OCI-LY1 (cell line): ENCODE data around the gene OR10J1.
"Not testable (repeated sequence)": the region's sequence is repeated elsewhere in the genome, so short reads cannot be mapped to it uniquely, and the experiment has no call there.

ENCODE experiments used
- H2AFZ ChIP-seq: fragments of 200-600 bp; sonication (generic), shearing (Covaris generic); 2 replicates; pipeline ENCODE4 v1.6.0; 2014; ENCODE audit warnings: antibody characterized with exemption, mild to moderate bottlenecking, low read length
- H3F3A ChIP-seq: fragments of 200-600 bp; sonication (generic), shearing (Covaris generic); 2 replicates; pipeline ENCODE4 v1.6.0; 2014; ENCODE audit warnings: mild to moderate bottlenecking, antibody characterized with exemption, low read length, moderate library complexity; ENCODE audit not compliant: insufficient read depth
- H3K27ac ChIP-seq: fragments of 200-600 bp; sonication (generic); 2 replicates; pipeline ENCODE4 v1.5.1; 2014; ENCODE audit warnings: low read length, mixed run types, mild to moderate bottlenecking, low read depth; ENCODE audit not compliant: poor library complexity, severe bottlenecking
- H3K27me3 ChIP-seq: fragments of 200-600 bp; sonication (generic); 2 replicates; pipeline ENCODE4 v1.6.0; 2014; ENCODE audit warnings: antibody characterized with exemption, mild to moderate bottlenecking, low read length, moderate library complexity; ENCODE audit not compliant: insufficient read depth
- H3K36me3 ChIP-seq: fragments of 200-600 bp; sonication (generic); 2 replicates; pipeline ENCODE4 v1.6.1; 2014; ENCODE audit warnings: mild to moderate bottlenecking, antibody characterized with exemption, low read length, moderate library complexity, mixed read lengths; ENCODE audit not compliant: insufficient read depth
- H3K4me1 ChIP-seq: fragments of 200-600 bp; sonication (generic); 2 replicates; pipeline ENCODE4 v1.5.1; 2014; ENCODE audit warnings: mild to moderate bottlenecking, low read length, moderate library complexity; ENCODE audit not compliant: insufficient read depth, severe bottlenecking
- H3K4me2 ChIP-seq: fragments of 200-600 bp; sonication (generic), shearing (Covaris generic); 2 replicates; pipeline ENCODE4 v1.6.1; 2014; ENCODE audit warnings: low read length
- H3K4me3 ChIP-seq: fragments of 200-600 bp; sonication (generic); 2 replicates; pipeline ENCODE4 v1.5.1; 2014; ENCODE audit warnings: low read length, low read depth, mild to moderate bottlenecking, mixed read lengths; ENCODE audit not compliant: poor library complexity, severe bottlenecking
- H3K79me2 ChIP-seq: fragments of 200-600 bp; shearing (Covaris generic); 2 replicates; pipeline ENCODE4 v1.6.1; 2016; ENCODE audit warnings: mixed run types, low read length, mixed read lengths; ENCODE audit not compliant: insufficient read depth
- H3K9ac ChIP-seq: fragments of 200-600 bp; sonication (generic), shearing (Covaris generic); 2 replicates; pipeline ENCODE4 v1.6.1; 2014; ENCODE audit warnings: mild to moderate bottlenecking, low read length, mixed read lengths
- H3K9me2 ChIP-seq: fragments of 200-600 bp; sonication (generic), shearing (Covaris generic); 2 replicates; pipeline ENCODE4 v1.6.1; 2014; ENCODE audit warnings: low read depth, mild to moderate bottlenecking, low read length, mixed read lengths
- H3K9me3 ChIP-seq: fragments of 200-600 bp; shearing (Covaris generic); 2 replicates; pipeline ENCODE4 v1.6.1; 2014; ENCODE audit warnings: low read length, mixed read lengths
- H4K20me1 ChIP-seq: fragments of 200-600 bp; sonication (generic), shearing (Covaris generic); 2 replicates; pipeline ENCODE4 v1.6.0; 2016; ENCODE audit warnings: mild to moderate bottlenecking, low read length; ENCODE audit not compliant: insufficient read depth
- CTCF ChIP-seq: fragments of 200-600 bp; sonication (generic), shearing (Covaris generic); IDR thresholded peaks from 2 replicates; pipeline ENCODE4 v1.5.1; 2017; ENCODE audit warnings: mild to moderate bottlenecking, antibody characterized with exemption, low read length, moderate library complexity, mixed read lengths
- EZH2 ChIP-seq: fragments of 200-600 bp; sonication (generic), shearing (Covaris generic); IDR thresholded peaks from 2 replicates; pipeline ENCODE4 v1.8.0; 2017; ENCODE audit warnings: borderline replicate concordance, mixed run types, mild to moderate bottlenecking, antibody characterized with exemption, low read length, moderate library complexity, mixed read lengths

Gene OR10J1

DNA sequence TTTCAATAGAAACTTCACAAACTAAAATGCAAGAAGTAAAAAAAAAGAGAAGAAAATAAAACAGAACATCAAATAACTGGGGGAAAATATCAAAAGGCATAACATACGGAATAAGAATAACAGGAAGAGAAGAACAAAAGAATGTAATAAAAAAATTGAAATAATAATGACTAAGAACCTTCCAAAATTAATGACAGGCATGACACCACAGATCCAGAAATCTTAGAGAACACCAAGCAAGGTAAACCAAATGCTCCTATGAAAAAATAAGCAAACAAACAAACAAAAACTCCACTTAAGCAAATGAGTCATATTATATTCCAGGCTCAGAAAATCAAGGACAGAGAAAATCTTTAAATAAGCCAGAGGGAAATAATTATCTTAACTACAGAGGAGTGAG lies 8.7 kb downstream of the OR10J1 start:
- no peaks in the 10 kb centered on the region for H3K27me3 ChIP-seq
- TF ChIP-seq CTCF, result no peak
- no peak for TF ChIP-seq EZH2
- no peaks in the 10 kb centered on the region; the same call in 1 of the 2 replicates for H3K9me2 ChIP-seq
- H3F3A ChIP-seq, result no peaks in the 10 kb centered on the region
- H4K20me1 ChIP-seq, result no peaks in the 10 kb centered on the region
- H3K36me3 ChIP-seq, result no peaks in the 10 kb centered on the region
- no peaks in the 10 kb centered on the region for H3K79me2 ChIP-seq
- no peak overlapping the region for H3K4me3 ChIP-seq
- H2AFZ ChIP-seq, result no peak overlapping the region
- no peak overlapping the region for H3K4me2 ChIP-seq
- H3K4me1 ChIP-seq, result no peaks in the 10 kb centered on the region
- no peaks in the 10 kb centered on the region for H3K9me3 ChIP-seq
- H3K9ac ChIP-seq, result no peak overlapping the region
- H3K27ac ChIP-seq, result no peak overlapping the region

DNA sequence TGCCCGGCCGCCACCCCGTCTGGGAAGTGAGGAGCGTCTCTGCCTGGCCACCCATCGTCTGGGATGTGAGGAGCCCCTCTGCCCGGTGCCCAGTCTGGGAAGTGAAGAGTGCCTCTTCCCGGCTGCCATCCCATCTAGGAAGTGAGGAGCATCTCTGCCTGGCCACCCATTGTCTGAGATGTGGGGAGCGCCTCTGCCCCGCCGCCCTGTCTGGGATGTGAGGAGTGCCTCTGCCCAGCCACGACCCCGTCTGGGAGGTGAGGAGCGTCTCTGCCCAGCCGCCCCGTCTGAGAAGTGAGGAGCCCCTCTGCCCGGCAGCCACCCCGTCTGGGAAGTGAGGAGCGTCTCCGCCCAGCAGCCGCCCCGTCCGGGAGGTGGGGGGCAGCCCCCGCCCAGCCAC lies 10.1 kb downstream of the OR10J1 start:
- not testable (repeated sequence) for H3K4me2 ChIP-seq, H3K27me3 ChIP-seq, H3K9me2 ChIP-seq, H3K9ac ChIP-seq, H3K27ac ChIP-seq, H2AFZ ChIP-seq, H3K9me3 ChIP-seq, H3F3A ChIP-seq, H4K20me1 ChIP-seq, H3K4me1 ChIP-seq, H3K4me3 ChIP-seq, H3K36me3 ChIP-seq, H3K79me2 ChIP-seq

- Histone ChIP-seq H4K20me1 (no peaks in the 10 kb centered on the region), H3K4me3 (no peak overlapping the region), H3K9me3 (peaks cover 2% of the 10 kb centered on the region; the same call in 1 of the 2 replicates), H3K9me2 (no peaks in the 10 kb centered on the region), H3K9ac (no peak overlapping the region), H2AFZ (no peak overlapping the region), H3K36me3 (no peaks in the 10 kb centered on the region), H3K79me2 (no peaks in the 10 kb centered on the region), H3F3A (no peaks in the 10 kb centered on the region), H3K4me1 (no peaks in the 10 kb centered on the region), H3K4me2 (no peak overlapping the region), H3K27ac (no peak overlapping the region), H3K27me3 (no peaks in the 10 kb centered on the region)
- TF ChIP-seq CTCF (no peak), EZH2 (no peak)
These were observed 20.0 kb downstream of the OR10J1 start for GRCh38 chr1:159459551-159459950.

DNA sequence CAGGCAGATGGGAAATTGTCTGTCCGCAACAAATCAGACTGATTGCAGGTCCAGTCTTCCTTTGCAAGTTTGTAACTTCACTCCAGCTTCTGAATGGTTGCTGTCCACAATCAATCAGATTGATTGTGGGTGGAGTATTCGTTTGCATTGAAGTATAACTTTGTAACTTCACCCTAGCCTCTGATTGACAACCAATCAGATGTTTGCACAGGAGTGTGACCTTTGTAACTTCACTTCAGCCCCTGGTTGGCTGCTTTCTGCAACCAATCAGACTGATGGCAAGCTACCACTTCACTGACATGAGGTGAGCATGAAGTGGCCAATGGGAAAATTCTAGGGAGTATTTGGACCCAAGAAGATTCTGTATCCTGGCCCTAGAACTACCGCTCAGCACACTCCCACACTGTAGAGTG lies 25.7 kb downstream of the OR10J1 start:
- Histone ChIP-seq H3K79me2 (no peaks in the 10 kb centered on the region), H3K27me3 (no peaks in the 10 kb centered on the region), H3K9ac (no peak overlapping the region), H3K27ac (no peak overlapping the region), H3K36me3 (no peaks in the 10 kb centered on the region), H3K9me3 (peaks cover 2% of the 10 kb centered on the region; the same call in 1 of the 2 replicates), H4K20me1 (no peaks in the 10 kb centered on the region), H3K4me1 (no peaks in the 10 kb centered on the region), H3K9me2 (no peaks in the 10 kb centered on the region), H3F3A (no peaks in the 10 kb centered on the region), H3K4me3 (no peak overlapping the region), H3K4me2 (no peak overlapping the region), H2AFZ (no peak overlapping the region)
- TF ChIP-seq CTCF (no peak), EZH2 (no peak)
